ENCODE data around the gene RPL5. TPM values are rescaled to one million over a fixed set of nuclear protein-coding genes. Genes with fewer than 3 reads are reported as not detected.

The RPL5 gene
- total and polyA plus RNA-seq, 9 of the 15 experiments (the other 6 are each of a cell fraction or from before 2014, with no cell fraction given), result 1,467 to 4,252 (median 2,454) TPM

DNA sequence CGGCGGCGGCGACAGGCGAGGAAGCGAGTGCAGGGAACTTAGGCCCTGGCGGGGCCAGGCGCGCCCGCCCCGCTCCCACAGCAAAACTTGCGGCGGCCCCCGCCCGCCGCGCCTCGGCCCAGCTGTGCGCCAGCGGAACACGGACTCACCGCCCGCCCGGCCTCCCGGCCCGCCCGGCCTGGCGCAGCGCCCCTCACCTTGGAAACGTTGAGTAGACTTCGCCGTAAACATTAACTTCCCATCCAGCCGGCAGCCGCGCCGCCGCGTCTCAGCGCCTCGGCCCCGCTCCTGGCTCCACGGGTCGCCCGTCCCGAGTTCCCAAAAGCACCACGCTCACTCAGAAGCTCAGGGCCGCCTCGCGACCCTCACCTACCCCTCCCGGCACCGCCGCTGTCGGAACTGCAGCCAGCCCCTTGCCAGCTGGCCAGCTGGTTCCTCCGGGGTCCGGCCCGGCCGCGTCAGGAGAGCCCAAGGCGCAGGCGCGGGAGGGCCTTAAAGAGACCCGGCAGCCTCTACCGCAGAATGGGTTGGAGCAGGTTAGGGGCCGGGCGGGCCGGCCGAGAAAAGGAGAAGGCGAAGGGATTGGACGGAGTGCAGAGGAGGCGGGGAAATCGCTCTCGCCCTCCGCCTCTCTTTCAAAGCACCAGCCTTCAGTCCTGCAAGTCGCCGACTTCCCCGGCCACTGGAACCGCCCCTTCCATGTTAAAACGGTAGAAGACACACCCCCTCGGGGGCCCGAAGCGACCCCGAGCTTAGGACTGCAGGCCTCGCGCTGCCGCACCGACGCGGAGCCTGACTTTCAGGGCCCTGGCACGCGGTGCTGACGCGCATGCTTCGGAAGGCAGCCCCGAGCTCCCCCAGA, 47.0 kb upstream of the RPL5 start, which contains the start of gene EVI5 (continued):
- TF ChIP-seq CC2D1A (IDR thresholded peaks at IDR 0.05), result peak; percentile 98
- TF ChIP-seq HLTF (IDR thresholded peaks at IDR 0.05), result no peak
- no peak for TF ChIP-seq RBM34 (IDR thresholded peaks at IDR 0.05; ENCODE audit: borderline replicate concordance, insufficient read depth, low read length)
- TF ChIP-seq, protein P1, sequence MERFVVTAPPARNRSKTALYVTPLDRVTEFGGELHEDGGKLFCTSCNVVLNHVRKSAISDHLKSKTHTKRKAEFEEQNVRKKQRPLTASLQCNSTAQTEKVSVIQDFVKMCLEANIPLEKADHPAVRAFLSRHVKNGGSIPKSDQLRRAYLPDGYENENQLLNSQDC (CRISPR knock-in tag; IDR thresholded peaks at IDR 0.05), result 0 out of 2 replicates have a peak, but pooled peaks have one; percentile 5
- TF ChIP-seq MCM3 (IDR thresholded peaks at IDR 0.05), result no peak
- no peak for TF ChIP-seq ZNF217 (CRISPR knock-in tag; IDR thresholded peaks at IDR 0.05)
- TF ChIP-seq SMAD4 (CRISPR knock-in tag; conservative IDR thresholded peaks at IDR 0.05), result 0 out of 2 replicates have a peak, but pooled peaks have one; percentile 40
- peak; percentile 98 for TF ChIP-seq NRF1 (conservative IDR thresholded peaks at IDR 0.05 in 1 of 2, IDR thresholded peaks at IDR 0.05 in 1 of 2)
- peak; percentile 72; the same call in 1 of the 2 replicates for TF ChIP-seq ZNF175 (CRISPR knock-in tag; IDR thresholded peaks at IDR 0.05; ENCODE audit: low read depth)
- TF ChIP-seq, protein P2, sequence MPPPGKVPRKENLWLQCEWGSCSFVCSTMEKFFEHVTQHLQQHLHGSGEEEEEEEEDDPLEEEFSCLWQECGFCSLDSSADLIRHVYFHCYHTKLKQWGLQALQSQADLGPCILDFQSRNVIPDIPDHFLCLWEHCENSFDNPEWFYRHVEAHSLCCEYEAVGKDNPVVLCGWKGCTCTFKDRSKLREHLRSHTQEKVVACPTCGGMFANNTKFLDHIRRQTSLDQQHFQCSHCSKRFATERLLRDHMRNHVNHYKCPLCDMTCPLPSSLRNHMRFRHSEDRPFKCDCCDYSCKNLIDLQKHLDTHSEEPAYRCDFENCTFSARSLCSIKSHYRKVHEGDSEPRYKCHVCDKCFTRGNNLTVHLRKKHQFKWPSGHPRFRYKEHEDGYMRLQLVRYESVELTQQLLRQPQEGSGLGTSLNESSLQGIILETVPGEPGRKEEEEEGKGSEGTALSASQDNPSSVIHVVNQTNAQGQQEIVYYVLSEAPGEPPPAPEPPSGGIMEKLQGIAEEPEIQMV (tag; conservative IDR thresholded peaks at IDR 0.05; ENCODE audit: low read depth), result peak; percentile 99
- no peak for TF ChIP-seq SREBF2 (CRISPR knock-in tag; IDR thresholded peaks at IDR 0.05)
- TF ChIP-seq JUND (IDR thresholded peaks at IDR 0.05; ENCODE audit: borderline replicate concordance, low read depth, low read length), result 0 out of 2 replicates have a peak, but pooled peaks have one; percentile 14
- 0 out of 3 replicates have a peak, but pooled peaks have one; percentile 39 for TF ChIP-seq JUND (tag; IDR thresholded peaks at IDR 0.05; ENCODE audit: borderline replicate concordance, low read depth, low read length)
- TF ChIP-seq ZNF668 (CRISPR knock-in tag; IDR thresholded peaks at IDR 0.05), result peak; percentile 72; the same call in 1 of the 2 replicates
- TF ChIP-seq SP1 (CRISPR knock-in tag; IDR thresholded peaks at IDR 0.05), result peak; percentile 73; the same call in 1 of the 2 replicates
- TF ChIP-seq PTTG1 (tag; IDR thresholded peaks at IDR 0.05; ENCODE audit: low read depth), result no peak
- no peak for TF ChIP-seq ZNF764 (CRISPR knock-in tag; IDR thresholded peaks at IDR 0.05; ENCODE audit: low read depth)
- TF ChIP-seq E2F3 (CRISPR knock-in tag; IDR thresholded peaks at IDR 0.05), result peak; percentile 65; the same call in 1 of the 2 replicates
- TF ChIP-seq, protein P3, sequence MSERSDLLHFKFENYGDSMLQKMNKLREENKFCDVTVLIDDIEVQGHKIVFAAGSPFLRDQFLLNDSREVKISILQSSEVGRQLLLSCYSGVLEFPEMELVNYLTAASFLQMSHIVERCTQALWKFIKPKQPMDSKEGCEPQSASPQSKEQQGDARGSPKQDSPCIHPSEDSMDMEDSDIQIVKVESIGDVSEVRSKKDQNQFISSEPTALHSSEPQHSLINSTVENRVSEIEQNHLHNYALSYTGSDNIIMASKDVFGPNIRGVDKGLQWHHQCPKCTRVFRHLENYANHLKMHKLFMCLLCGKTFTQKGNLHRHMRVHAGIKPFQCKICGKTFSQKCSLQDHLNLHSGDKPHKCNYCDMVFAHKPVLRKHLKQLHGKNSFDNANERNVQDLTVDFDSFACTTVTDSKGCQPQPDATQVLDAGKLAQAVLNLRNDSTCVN (CRISPR knock-in tag; IDR thresholded peaks at IDR 0.05), result no peak
- peak; percentile 73; the same call in 1 of the 2 replicates for TF ChIP-seq KAT7 (CRISPR knock-in tag; IDR thresholded peaks at IDR 0.05; ENCODE audit: borderline replicate concordance)
- peak; percentile 86 for TF ChIP-seq RNF2 (IDR thresholded peaks at IDR 0.05)
- TF ChIP-seq TBP (optimal IDR thresholded peaks at IDR 0.05; ENCODE audit: low read depth, low read length), result peak; percentile 53
- TF ChIP-seq, protein P4, sequence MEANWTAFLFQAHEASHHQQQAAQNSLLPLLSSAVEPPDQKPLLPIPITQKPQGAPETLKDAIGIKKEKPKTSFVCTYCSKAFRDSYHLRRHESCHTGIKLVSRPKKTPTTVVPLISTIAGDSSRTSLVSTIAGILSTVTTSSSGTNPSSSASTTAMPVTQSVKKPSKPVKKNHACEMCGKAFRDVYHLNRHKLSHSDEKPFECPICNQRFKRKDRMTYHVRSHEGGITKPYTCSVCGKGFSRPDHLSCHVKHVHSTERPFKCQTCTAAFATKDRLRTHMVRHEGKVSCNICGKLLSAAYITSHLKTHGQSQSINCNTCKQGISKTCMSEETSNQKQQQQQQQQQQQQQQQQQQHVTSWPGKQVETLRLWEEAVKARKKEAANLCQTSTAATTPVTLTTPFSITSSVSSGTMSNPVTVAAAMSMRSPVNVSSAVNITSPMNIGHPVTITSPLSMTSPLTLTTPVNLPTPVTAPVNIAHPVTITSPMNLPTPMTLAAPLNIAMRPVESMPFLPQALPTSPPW (CRISPR knock-in tag; IDR thresholded peaks at IDR 0.05), result peak; percentile 43; the same call in 1 of the 2 replicates
- no peak for TF ChIP-seq HMG20B (CRISPR knock-in tag; IDR thresholded peaks at IDR 0.05)
- no peak for TF ChIP-seq RBM25 (IDR thresholded peaks at IDR 0.05; ENCODE audit: low read depth, low read length, severe bottlenecking)

Measured in K562 (cell line).